CD4-positive, alpha-beta memory T cell (primary cell): ENCODE measurements around the gene CGREF1. TPM values are rescaled to one million over a fixed set of nuclear protein-coding genes. Genes with fewer than 3 reads are reported as not detected.

Source experiments
- CTCF ChIA-PET: fragments of 350-600 bp; sonication (Branson Sonifier 250); formaldehyde crosslinking; loops from one replicate; lab custom pipeline; 2021; ENCODE audit warnings: inconsistent platforms; ENCODE audit not compliant: partially characterized antibody; lab: Charles Lee
- POLR2A ChIA-PET: fragments of 350-600 bp; sonication (Branson Sonifier 250); formaldehyde crosslinking; loops from one replicate; lab custom pipeline; 2021; ENCODE audit not compliant: partially characterized antibody; lab: Charles Lee
- DNase-seq, 5 donors: peaks; one replicate each; pipeline versions ENCODE4 v3.0.0 to v3.0.0-alpha.2; 2020 to 2022; ENCODE audit warnings: mixed read lengths in 1 of 5
- H3K27ac ChIP-seq: one replicate; pipeline ENCODE4 v1.7.0; 2013; ENCODE audit warnings: low read depth, low read length
- H3K27me3 ChIP-seq: 2 replicates; pipeline ENCODE4 v1.7.0; 2013; ENCODE audit warnings: mild to moderate bottlenecking, low read length, moderate library complexity; ENCODE audit not compliant: insufficient read depth
- H3K36me3 ChIP-seq: 2 replicates; pipeline ENCODE4 v1.7.0; 2013; ENCODE audit warnings: mild to moderate bottlenecking, low read length, moderate library complexity; ENCODE audit not compliant: insufficient read depth
- H3K4me1 ChIP-seq: 2 replicates; pipeline ENCODE4 v1.7.0; 2013; ENCODE audit warnings: mild to moderate bottlenecking, low read length, moderate library complexity; ENCODE audit not compliant: insufficient read depth
- H3K4me3 ChIP-seq, 2 donors: one replicate each; pipeline ENCODE4 v1.7.0; 2013; ENCODE audit warnings: low read length in 2 of 2, mild to moderate bottlenecking in 1 of 2
- H3K9me3 ChIP-seq, 2 donors: one replicate each; pipeline ENCODE4 v1.7.0; 2013; ENCODE audit warnings: low read length in 2 of 2, control low read depth in 1 of 2; ENCODE audit not compliant: control insufficient read depth in 1 of 2
- H3K27ac Mint-ChIP-seq, 7 donors: one replicate each; pipeline ENCODE4 v1.8.0; 2020 to 2021; ENCODE audit warnings: mixed read lengths in 7 of 7, mild to moderate bottlenecking in 6 of 7, inconsistent platforms in 3 of 7, moderate library complexity in 3 of 7
- H3K27me3 Mint-ChIP-seq, 2 donors: one replicate each; pipeline ENCODE4 v1.8.0; 2020 to 2021; ENCODE audit warnings: mixed read lengths in 2 of 2
- H3K36me3 Mint-ChIP-seq, 2 donors: one replicate each; pipeline ENCODE4 v1.8.0; 2020 to 2021; ENCODE audit warnings: mixed read lengths in 2 of 2, inconsistent platforms in 1 of 2, mild to moderate bottlenecking in 1 of 2
- H3K4me1 Mint-ChIP-seq, 4 donors: one replicate each; pipeline ENCODE4 v1.8.0; 2020 to 2021; ENCODE audit warnings: mixed read lengths in 4 of 4, mild to moderate bottlenecking in 1 of 4
- H3K4me3 Mint-ChIP-seq, 8 donors: one replicate each; pipeline ENCODE4 v1.8.0; 2020 to 2021; ENCODE audit warnings: mixed read lengths in 8 of 8, mild to moderate bottlenecking in 7 of 8, moderate library complexity in 6 of 8, inconsistent platforms in 3 of 8
- H3K9me3 Mint-ChIP-seq, 8 donors: one replicate each; pipeline ENCODE4 v1.8.0; 2020 to 2021; ENCODE audit warnings: mixed read lengths in 8 of 8, mild to moderate bottlenecking in 5 of 8, inconsistent platforms in 3 of 8, moderate library complexity in 1 of 8
- intact Hi-C: fragments of 100-400 bp; cut with micrococcal nuclease; formaldehyde crosslinking; loops from one replicate; pipeline ENCODE4 v1.15.1; 2023
- polyA plus RNA-seq, 2 donors: library from polyadenylated mRNA; unstranded; fragments of 300-500 nt; fragmentation: Illumina TruSeq; gene quantifications; one replicate each; pipeline ENCODE4 v1.2.3, GENCODE V29; 2021
- total RNA-seq, 2 experiments: library from RNA; stranded (reverse); gene quantifications; one replicate each; pipeline ENCODE4 v1.2.3, GENCODE V29; 2021

The CGREF1 gene
- total and polyA plus RNA-seq, 4 experiments from 2014 or later = 0.36 to 0.47 TPM; not detected in 2

GRCh38 chr2:27087823-27088410, 31.0 kb downstream of the CGREF1 start:
- POLR2A ChIA-PET = interaction anchor here (1.0 to 8.8 kb wide), 7 partner anchors 8 to 215 kb away, joined by 4 to 187 read pairs (median 10); partner anchors contain the start of genes AGBL5, ATRAID, OST4 and SLC5A6
- H3K4me1 ChIP-seq = peaks cover 18% of the 10 kb centered on the region
- CTCF ChIA-PET = interaction anchor here (0.7 to 8.4 kb wide), 13 partner anchors 8 to 215 kb away, joined by 3 to 46 read pairs (median 4); partner anchors contain the start of genes AGBL5 and OST4
- intact Hi-C loops = loop anchor here (5.0 kb wide), 1 partner anchor 339 kb away; the partner anchor contains the start of gene NRBP1
- no peaks in the 10 kb centered on the region for H3K36me3 ChIP-seq
- H3K27me3 ChIP-seq = no peaks in the 10 kb centered on the region
- Mint-ChIP-seq H3K4me3 (peak overlapping the region in 6 of 8 donors; percentile 25 to 90 (median 62)), H3K27me3 (no peaks in the 10 kb centered on the region), H3K27ac (peak overlapping the region in 1 of 7 donors; percentile 78), H3K4me1 (peaks cover 3 to 31% (median 17%) of the 10 kb centered on the region in 4 donors), H3K36me3 (peaks cover 0 to 2% of the 10 kb centered on the region in 2 donors), H3K9me3 (no peaks in the 10 kb centered on the region)
- H3K27ac ChIP-seq = no peak overlapping the region
- no peaks in the 10 kb centered on the region for H3K9me3 ChIP-seq
- no peak for DNase-seq
- no peak overlapping the region for H3K4me3 ChIP-seq

DNA sequence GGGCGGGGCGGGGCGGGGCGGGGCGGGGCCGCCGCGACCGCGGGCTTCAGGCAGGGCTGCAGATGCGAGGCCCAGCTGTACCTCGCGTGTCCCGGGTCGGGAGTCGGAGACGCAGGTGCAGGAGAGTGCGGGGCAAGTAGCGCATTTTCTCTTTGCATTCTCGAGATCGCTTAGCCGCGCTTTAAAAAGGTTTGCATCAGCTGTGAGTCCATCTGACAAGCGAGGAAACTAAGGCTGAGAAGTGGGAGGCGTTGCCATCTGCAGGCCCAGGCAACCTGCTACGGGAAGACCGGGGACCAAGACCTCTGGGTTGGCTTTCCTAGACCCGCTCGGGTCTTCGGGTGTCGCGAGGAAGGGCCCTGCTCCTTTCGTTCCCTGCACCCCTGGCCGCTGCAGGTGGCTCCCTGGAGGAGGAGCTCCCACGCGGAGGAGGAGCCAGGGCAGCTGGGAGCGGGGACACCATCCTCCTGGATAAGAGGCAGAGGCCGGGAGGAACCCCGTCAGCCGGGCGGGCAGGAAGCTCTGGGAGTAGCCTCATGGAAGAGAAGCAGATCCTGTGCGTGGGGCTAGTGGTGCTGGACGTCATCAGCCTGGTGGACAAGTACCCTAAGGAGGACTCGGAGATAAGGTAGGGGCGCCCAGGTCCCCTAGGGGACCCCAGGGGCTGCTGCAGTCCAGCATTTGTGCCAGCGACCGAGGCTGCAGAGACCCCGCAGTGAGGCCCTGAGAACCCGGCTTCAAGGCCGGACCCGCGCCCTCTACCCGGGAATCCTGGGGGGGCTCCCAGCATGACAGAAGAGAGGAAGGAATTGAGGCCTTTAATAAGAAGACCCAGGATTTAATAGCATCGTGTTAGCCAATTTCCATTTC, 32.0 kb downstream of the CGREF1 start, which contains the start of gene KHK:
Gene KHK, plus strand, starts transcription at position 49 of the 870 bp plus-strand sequence. Its CDS starts 488 bp downstream, at position 537.
- Mint-ChIP-seq H3K4me3 (peak within 1 kb of the TSS; percentile 83 to 90 (median 86)), H3K4me1 (peaks cover 3 to 31% (median 17%) of the 10 kb centered on the region in 4 donors), H3K36me3 (peaks cover 0 to 2% of the 10 kb centered on the region in 2 donors), H3K27me3 (no peaks in the 10 kb centered on the region), H3K27ac (peak within 1 kb of the TSS; percentile 82 to 94 (median 89)), H3K9me3 (no peaks in the 10 kb centered on the region)
- Histone ChIP-seq H3K27me3 (no peaks in the 10 kb centered on the region), H3K36me3 (no peaks in the 10 kb centered on the region), H3K27ac (peak within 1 kb of the TSS; percentile 80), H3K9me3 (no peaks in the 10 kb centered on the region), H3K4me1 (peaks cover 25% of the 10 kb centered on the region), H3K4me3 (peak within 1 kb of the TSS; percentile 29 to 75)
- no peak for DNase-seq
- ChIA-PET POLR2A (interaction anchor here (0.7 to 8.8 kb wide), 10 partner anchors 9 to 216 kb away, joined by 3 to 187 read pairs (median 6); partner anchors contain the start of genes ABHD1, AGBL5, ATRAID and OST4), CTCF (interaction anchor here (0.7 to 8.4 kb wide), 15 partner anchors 9 to 542 kb away, joined by 3 to 46 read pairs (median 4); partner anchors contain the start of genes AGBL5, CCDC121, GPN1 and OST4)
- intact Hi-C loops = loop anchor here (1.0 to 5.0 kb wide), 6 partner anchors 16 to 340 kb away; partner anchors contain the start of genes ATRAID, NRBP1, OST4 and PREB

- H3K27me3 Mint-ChIP-seq = no peaks in the 10 kb centered on the region
- H3K27ac Mint-ChIP-seq = peak overlapping the region; percentile 82 to 94 (median 89)
- intact Hi-C loops = loop anchor here (1.0 to 5.0 kb wide), 6 partner anchors 15 to 341 kb away; partner anchors contain the start of genes ATRAID, NRBP1, OST4 and PREB
- H3K4me3 Mint-ChIP-seq = peak overlapping the region; percentile 82 to 90 (median 86)
- peak; percentile 93 to 99 (median 98) for DNase-seq
- Histone ChIP-seq H3K27ac (peak overlapping the region; percentile 80), H3K36me3 (no peaks in the 10 kb centered on the region), H3K9me3 (no peaks in the 10 kb centered on the region), H3K4me1 (peaks cover 32% of the 10 kb centered on the region), H3K27me3 (no peaks in the 10 kb centered on the region), H3K4me3 (peak overlapping the region; percentile 11 to 75)
- H3K4me1 Mint-ChIP-seq = peaks cover 9 to 37% (median 23%) of the 10 kb centered on the region in 4 donors
- CTCF ChIA-PET = interaction anchor here (0.6 to 8.4 kb wide), 9 partner anchors 10 to 542 kb away, joined by 3 to 46 read pairs (median 4); partner anchors contain the start of genes CCDC121, GPN1 and OST4
- no peaks in the 10 kb centered on the region for H3K9me3 Mint-ChIP-seq
- H3K36me3 Mint-ChIP-seq = peaks cover 0 to 2% of the 10 kb centered on the region in 2 donors
- POLR2A ChIA-PET = interaction anchor here (0.7 to 8.8 kb wide), 12 partner anchors 10 to 126 kb away, joined by 3 to 187 read pairs (median 6); partner anchors contain the start of genes ABHD1, AGBL5, ATRAID and OST4
Observed at GRCh38 chr2:27086090-27086723, 32.7 kb downstream of the CGREF1 start.

- Mint-ChIP-seq H3K4me1 (peaks cover 13 to 42% (median 26%) of the 10 kb centered on the region in 4 donors), H3K27ac (peak overlapping the region in 5 of 7 donors; percentile 4 to 88 (median 77)), H3K27me3 (no peaks in the 10 kb centered on the region), H3K9me3 (no peaks in the 10 kb centered on the region), H3K36me3 (peaks cover 0 to 2% of the 10 kb centered on the region in 2 donors), H3K4me3 (peak overlapping the region; percentile 60 to 90 (median 65))
- H3K27me3 ChIP-seq = no peaks in the 10 kb centered on the region
- intact Hi-C loops = loop anchor here (1.0 to 5.0 kb wide), 6 partner anchors 14 to 342 kb away; partner anchors contain the start of genes ATRAID, NRBP1, OST4 and PREB
- peak in 1 of 5 donors; percentile 17 for DNase-seq
- no peaks in the 10 kb centered on the region for H3K36me3 ChIP-seq
- CTCF ChIA-PET = interaction anchor here (0.6 to 8.4 kb wide), 3 partner anchors 13 to 124 kb away, joined by 3 to 46 read pairs (median 4); partner anchors contain the start of gene OST4
- POLR2A ChIA-PET = interaction anchor here (0.6 to 8.8 kb wide), 14 partner anchors 10 to 131 kb away, joined by 3 to 187 read pairs (median 4); partner anchors contain the start of genes AGBL5, ATRAID, OST4 and PREB
- peak overlapping the region; percentile 80 for H3K27ac ChIP-seq
- no peaks in the 10 kb centered on the region for H3K9me3 ChIP-seq
- peaks cover 38% of the 10 kb centered on the region for H3K4me1 ChIP-seq
- H3K4me3 ChIP-seq = peak overlapping the region; percentile 11 to 75
Observed at GRCh38 chr2:27085673-27086089, 33.2 kb downstream of the CGREF1 start.

DNA sequence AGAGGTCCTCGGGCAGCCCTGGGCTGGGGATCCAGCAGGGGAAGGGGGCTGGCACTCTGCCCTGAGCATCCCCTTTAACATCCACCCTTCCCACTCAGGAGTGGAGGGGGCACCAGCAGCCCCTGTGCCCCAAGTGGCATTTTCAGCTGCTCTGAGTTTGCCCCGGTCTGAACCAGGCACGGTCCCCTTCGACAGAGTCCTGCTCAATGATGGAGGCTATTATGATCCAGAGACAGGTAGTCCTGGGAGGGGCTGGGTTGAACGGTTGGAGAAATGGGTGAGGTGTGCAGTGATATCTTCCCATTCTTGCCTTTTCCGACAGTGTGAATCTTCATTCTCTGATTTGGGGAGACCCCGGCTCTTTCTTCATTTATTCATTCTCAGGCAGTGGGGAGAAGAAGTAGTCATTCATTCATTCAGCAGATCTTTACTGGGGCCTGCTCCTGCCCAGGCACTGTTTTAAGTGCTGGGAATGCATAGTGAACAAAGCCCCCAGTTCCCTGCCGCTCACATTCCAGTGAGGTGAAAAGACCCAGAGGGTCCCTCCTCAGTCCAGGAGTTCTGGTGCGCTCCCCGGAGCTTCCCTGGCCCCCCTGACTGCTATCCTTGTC, 33.8 kb downstream of the CGREF1 start:
- Mint-ChIP-seq H3K36me3 (peaks cover 0 to 2% of the 10 kb centered on the region in 2 donors), H3K9me3 (no peaks in the 10 kb centered on the region), H3K27ac (peak overlapping the region; percentile 6 to 88 (median 72)), H3K4me3 (peak overlapping the region; percentile 60 to 90 (median 65)), H3K27me3 (no peaks in the 10 kb centered on the region), H3K4me1 (peaks cover 15 to 44% (median 29%) of the 10 kb centered on the region in 4 donors)
- peak overlapping the region; percentile 11 to 75 for H3K4me3 ChIP-seq
- DNase-seq = no peak
- intact Hi-C loops = loop anchor here (5.0 kb wide), 1 partner anchor 342 kb away; the partner anchor contains the start of gene NRBP1
- ChIA-PET POLR2A (interaction anchor here (0.6 to 8.8 kb wide), 15 partner anchors 11 to 132 kb away, joined by 3 to 187 read pairs (median 4); partner anchors contain the start of genes AGBL5, ATRAID, OST4 and PREB), CTCF (interaction anchor here (0.6 to 8.4 kb wide), 3 partner anchors 12 to 123 kb away, joined by 3 to 46 read pairs (median 4); partner anchors contain the start of gene OST4)
- no peaks in the 10 kb centered on the region for H3K9me3 ChIP-seq
- H3K4me1 ChIP-seq = peaks cover 41% of the 10 kb centered on the region
- peak overlapping the region; percentile 80 for H3K27ac ChIP-seq
- no peaks in the 10 kb centered on the region for H3K36me3 ChIP-seq
- no peaks in the 10 kb centered on the region for H3K27me3 ChIP-seq
